Hepatocyte (in vitro differentiated cells): ENCODE data around the gene CMIP. TPM values are rescaled to one million over a fixed set of nuclear protein-coding genes. Genes with fewer than 3 reads are reported as not detected.

Experiments
- DNase-seq: peaks from one replicate; pipeline ENCODE4 v3.0.0-alpha.2; 2016; ENCODE audit warnings: low spot score
- H2AFZ ChIP-seq: fragments of 200-600 bp; sonication (generic); 2 replicates; pipeline ENCODE4 v1.6.0; 2016; ENCODE audit warnings: antibody characterized with exemption, mild to moderate bottlenecking
- H3K27ac ChIP-seq: fragments of 200-600 bp; sonication (generic); 2 replicates; pipeline ENCODE4 v1.5.1; 2016; ENCODE audit warnings: mild to moderate bottlenecking
- H3K27me3 ChIP-seq: fragments of 200-600 bp; sonication (generic); 2 replicates; pipeline ENCODE4 v1.6.1; 2016
- H3K36me3 ChIP-seq: fragments of 200-600 bp; sonication (generic); replicated peaks from 2 replicates; pipeline ENCODE4 v1.5.1; 2016; ENCODE audit warnings: low read depth; ENCODE audit not compliant: insufficient read depth
- H3K4me1 ChIP-seq: fragments of 200-600 bp; sonication (generic); 2 replicates; pipeline ENCODE4 v1.5.1; 2016; ENCODE audit warnings: mild to moderate bottlenecking, moderate library complexity; ENCODE audit not compliant: insufficient read depth
- H3K4me2 ChIP-seq: fragments of 200-600 bp; sonication (generic); 2 replicates; pipeline ENCODE4 v1.6.0; 2016
- H3K4me3 ChIP-seq: fragments of 200-600 bp; sonication (generic); 2 replicates; pipeline ENCODE4 v1.5.1; 2016; ENCODE audit warnings: mild to moderate bottlenecking
- H3K79me2 ChIP-seq: fragments of 200-600 bp; sonication (generic); 2 replicates; pipeline ENCODE4 v1.6.0; 2017; ENCODE audit warnings: mild to moderate bottlenecking
- H3K9me2 ChIP-seq: fragments of 200-600 bp; sonication (generic); replicated peaks from 2 replicates; pipeline ENCODE4 v1.6.0; 2017; ENCODE audit warnings: mild to moderate bottlenecking; ENCODE audit not compliant: insufficient read depth
- H3K9me3 ChIP-seq: fragments of 200-600 bp; sonication (generic); 2 replicates; pipeline ENCODE4 v1.5.1; 2016; ENCODE audit warnings: low read depth, mild to moderate bottlenecking
- H4K20me1 ChIP-seq: fragments of 200-600 bp; sonication (generic); 2 replicates; pipeline ENCODE4 v1.6.0; 2016; ENCODE audit warnings: mild to moderate bottlenecking; ENCODE audit not compliant: insufficient read depth, poor library complexity, severe bottlenecking
- EZH2 ChIP-seq: fragments of 200-600 bp; sonication (generic); IDR thresholded peaks from 2 replicates; pipeline ENCODE4 v1.6.1; 2016; ENCODE audit warnings: antibody characterized with exemption, mild to moderate bottlenecking, borderline replicate concordance
- EZH2phosphoT487 ChIP-seq: fragments of 200-600 bp; sonication (generic); IDR thresholded peaks from one replicate; pipeline ENCODE4 v1.6.1; 2018; ENCODE audit warnings: antibody characterized with exemption, mild to moderate bottlenecking, low read depth, moderate library complexity; ENCODE audit not compliant: unreplicated experiment, severe bottlenecking
- WGBS: methylation state at CpG from one replicate; pipeline ENCODE4 v1.1.6; 2016; ENCODE audit warnings: low lambda C conversion rate; ENCODE audit errors: missing lambda C conversion rate; 5-methylcytosine and 5-hydroxymethylcytosine counted together
- polyA plus RNA-seq: library from polyadenylated mRNA; unstranded; fragments of >200 nt; fragmentation: Nextera tagmentation; extraction: Ambion mirVana; gene quantifications from 2 replicates; pipeline ENCODE4 v1.2.1, GENCODE V29; 2016
- total RNA-seq: library from RNA; depleted of rRNA; stranded (reverse); fragments of >200 nt; gene quantifications from 2 replicates; pipeline ENCODE4 v1.2.3, GENCODE V29; 2014
- TF ChIP-seq, protein P1 (sequence below): fragments of 200-600 bp; sonication (generic); IDR thresholded peaks from 2 replicates; pipeline ENCODE4 v1.5.1; 2016; ENCODE audit warnings: antibody characterized with exemption, mild to moderate bottlenecking; ENCODE audit not compliant: poor library complexity

The CMIP gene
- total and polyA plus RNA-seq, 2 experiments from 2014 or later = 5.8 to 17.8 TPM

DNA sequence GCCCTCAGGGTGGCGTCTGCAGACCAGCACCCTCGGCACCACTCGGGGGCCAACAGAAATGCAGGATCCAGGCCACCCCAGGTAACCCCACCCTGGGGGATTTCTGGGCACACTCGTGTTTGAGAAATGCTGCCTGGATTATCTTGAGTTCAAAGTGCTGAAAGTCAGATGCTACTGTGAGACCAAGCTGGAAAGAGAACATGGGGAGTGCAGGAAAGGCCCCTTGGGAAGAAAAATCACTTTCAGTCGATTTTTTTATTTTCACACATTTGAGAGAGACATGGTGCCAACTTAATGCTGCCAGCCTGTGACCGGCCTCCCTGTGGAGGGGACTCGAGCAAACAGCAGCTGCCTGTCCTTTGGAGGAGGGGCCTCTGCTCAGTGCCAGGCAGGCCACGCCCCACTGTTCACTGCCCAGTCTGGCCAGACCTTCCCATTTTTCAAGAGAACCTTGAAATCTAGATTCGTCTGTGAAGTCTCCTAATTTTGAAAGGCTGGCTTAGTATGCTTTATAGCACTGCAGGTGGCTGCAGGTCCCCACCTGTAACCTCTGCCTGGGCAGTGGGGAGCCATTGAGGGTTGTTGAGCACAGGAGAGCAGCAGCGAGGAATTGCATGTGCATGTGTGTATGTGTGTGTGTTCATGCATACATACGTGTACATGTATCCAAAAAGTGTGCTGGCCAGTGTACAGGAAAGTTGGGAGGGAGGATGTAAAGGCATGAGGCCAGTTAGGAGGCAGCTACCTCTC is 263.8 kb downstream of the CMIP start:
- Histone ChIP-seq H3K4me1 (peaks cover 5% of the 10 kb centered on the region), H3K27ac (no peak overlapping the region), H3K4me3 (no peak overlapping the region), H3K4me2 (no peak overlapping the region), H3K9me2 (no peaks in the 10 kb centered on the region), H3K27me3 (no peaks in the 10 kb centered on the region), H3K36me3 (no peaks in the 10 kb centered on the region), H2AFZ (no peak overlapping the region), H3K79me2 (no peaks in the 10 kb centered on the region), H3K9me3 (no peaks in the 10 kb centered on the region), H4K20me1 (no peaks in the 10 kb centered on the region)
- DNase-seq = no peak
- WGBS = 88% methylated on average over 11 of the region's 11 CpGs
- TF ChIP-seq EZH2phosphoT487 = no peak
- TF ChIP-seq EZH2 = no peak
- TF ChIP-seq, protein P1, sequence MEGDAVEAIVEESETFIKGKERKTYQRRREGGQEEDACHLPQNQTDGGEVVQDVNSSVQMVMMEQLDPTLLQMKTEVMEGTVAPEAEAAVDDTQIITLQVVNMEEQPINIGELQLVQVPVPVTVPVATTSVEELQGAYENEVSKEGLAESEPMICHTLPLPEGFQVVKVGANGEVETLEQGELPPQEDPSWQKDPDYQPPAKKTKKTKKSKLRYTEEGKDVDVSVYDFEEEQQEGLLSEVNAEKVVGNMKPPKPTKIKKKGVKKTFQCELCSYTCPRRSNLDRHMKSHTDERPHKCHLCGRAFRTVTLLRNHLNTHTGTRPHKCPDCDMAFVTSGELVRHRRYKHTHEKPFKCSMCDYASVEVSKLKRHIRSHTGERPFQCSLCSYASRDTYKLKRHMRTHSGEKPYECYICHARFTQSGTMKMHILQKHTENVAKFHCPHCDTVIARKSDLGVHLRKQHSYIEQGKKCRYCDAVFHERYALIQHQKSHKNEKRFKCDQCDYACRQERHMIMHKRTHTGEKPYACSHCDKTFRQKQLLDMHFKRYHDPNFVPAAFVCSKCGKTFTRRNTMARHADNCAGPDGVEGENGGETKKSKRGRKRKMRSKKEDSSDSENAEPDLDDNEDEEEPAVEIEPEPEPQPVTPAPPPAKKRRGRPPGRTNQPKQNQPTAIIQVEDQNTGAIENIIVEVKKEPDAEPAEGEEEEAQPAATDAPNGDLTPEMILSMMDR = no peak

DNA sequence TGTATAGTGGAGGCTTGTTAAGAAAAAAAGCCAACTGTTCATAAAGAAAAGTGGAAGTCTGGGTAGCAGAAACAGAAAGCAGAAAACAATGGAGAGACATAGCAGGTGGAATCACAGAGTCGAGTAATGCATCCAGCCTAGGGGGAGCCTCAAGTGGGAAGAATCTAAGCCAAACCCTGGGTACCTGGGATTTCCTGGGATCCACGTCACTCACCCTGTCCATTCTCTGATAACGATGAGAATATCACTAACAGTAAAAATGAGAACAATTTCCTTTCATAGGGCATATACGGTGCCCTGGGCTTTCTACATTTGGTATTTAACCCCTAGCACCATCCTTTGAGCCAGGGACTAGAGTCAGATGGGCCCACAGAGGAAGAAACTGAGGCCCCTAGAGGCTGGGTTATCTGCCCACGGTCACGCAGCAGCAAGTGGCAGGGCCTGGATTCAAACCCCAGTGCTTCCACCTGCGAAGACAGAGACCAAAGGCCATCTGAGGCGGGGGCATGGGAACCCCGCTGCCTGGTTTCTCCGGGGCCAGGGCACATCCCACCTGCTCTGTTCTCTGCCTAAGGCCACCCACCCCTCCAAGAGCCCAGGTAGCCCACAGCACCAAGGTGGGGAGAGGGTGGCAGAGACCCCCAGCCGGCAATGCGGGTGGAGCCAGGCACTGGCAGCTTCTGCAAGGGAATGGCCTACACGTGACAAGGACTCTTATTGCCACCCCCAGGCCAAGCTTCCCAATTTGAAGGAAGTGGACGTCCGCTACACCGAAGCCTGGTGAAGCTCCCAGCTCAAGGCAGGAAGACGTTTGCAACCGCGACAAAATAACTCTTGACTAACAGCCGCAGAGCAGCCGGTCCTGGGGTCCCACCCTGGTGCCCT is 264.6 kb downstream of the CMIP start:
- no peaks in the 10 kb centered on the region for H3K79me2 ChIP-seq
- 83% methylated on average over 18 of the region's 21 CpGs for WGBS
- no peaks in the 10 kb centered on the region for H3K9me2 ChIP-seq
- H3K9me3 ChIP-seq = no peaks in the 10 kb centered on the region
- DNase-seq = no peak
- H3K36me3 ChIP-seq = no peaks in the 10 kb centered on the region
- no peak overlapping the region for H3K4me3 ChIP-seq
- no peaks in the 10 kb centered on the region for H3K27me3 ChIP-seq
- no peaks in the 10 kb centered on the region for H4K20me1 ChIP-seq
- H3K27ac ChIP-seq = no peak overlapping the region
- no peak overlapping the region for H2AFZ ChIP-seq
- H3K4me2 ChIP-seq = no peak overlapping the region
- TF ChIP-seq, protein P1 = no peak
- TF ChIP-seq EZH2 = no peak
- peaks cover 5% of the 10 kb centered on the region for H3K4me1 ChIP-seq

DNA sequence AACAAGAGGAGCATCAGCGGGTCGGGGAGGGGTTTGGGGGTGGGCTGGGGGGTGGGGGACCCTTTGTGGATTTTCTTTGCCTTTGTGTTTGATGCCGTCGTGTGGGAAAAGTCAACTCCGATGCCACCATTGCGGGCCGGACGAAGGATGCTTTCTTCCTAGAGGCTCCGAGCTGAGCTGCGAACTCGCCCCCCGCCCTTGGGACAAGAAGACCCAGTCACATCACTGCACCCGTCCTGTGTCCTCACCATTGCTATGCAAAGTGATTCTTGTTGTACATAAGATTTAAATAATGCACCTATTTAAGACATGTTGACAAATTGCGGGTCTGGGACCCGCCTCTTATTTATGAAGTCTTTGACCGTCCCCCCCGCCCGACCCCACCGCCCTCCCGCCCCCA is 265.4 kb downstream of the CMIP start:
- Histone ChIP-seq H3K79me2 (no peaks in the 10 kb centered on the region), H3K36me3 (no peaks in the 10 kb centered on the region), H3K4me2 (no peak overlapping the region), H3K27me3 (no peaks in the 10 kb centered on the region), H4K20me1 (no peaks in the 10 kb centered on the region), H3K27ac (no peak overlapping the region), H2AFZ (no peak overlapping the region), H3K9me3 (no peaks in the 10 kb centered on the region), H3K4me1 (peaks cover 5% of the 10 kb centered on the region), H3K9me2 (no peaks in the 10 kb centered on the region), H3K4me3 (no peak overlapping the region)
- no peak for DNase-seq
- 94% methylated on average over 17 of the region's 20 CpGs for WGBS
- no peak for TF ChIP-seq EZH2
- TF ChIP-seq, protein P1 = no peak
- no peak for TF ChIP-seq EZH2phosphoT487
